Panc1 (cell line): Measurements from ENCODE around the gene CNNM1.

Experiments
- POLR2AphosphoS5 ChIP-seq: IDR thresholded peaks from 2 replicates; pipeline ENCODE4 v1.6.1; 2012; ENCODE audit warnings: mild to moderate bottlenecking, low read depth, low read length, moderate library complexity
- SIN3A ChIP-seq: IDR thresholded peaks from 2 replicates; pipeline ENCODE4 v1.6.1; 2012; ENCODE audit warnings: low read depth, mild to moderate bottlenecking, low read length, moderate library complexity, borderline replicate concordance; ENCODE audit not compliant: insufficient read depth
- TCF7L2 ChIP-seq: IDR thresholded peaks from 2 replicates; pipeline ENCODE4 v1.6.1; 2011; ENCODE audit warnings: mild to moderate bottlenecking, low read depth, low read length, inconsistent platforms
- TF ChIP-seq, protein P1 (sequence below): fragments of 450-650 bp; IDR thresholded peaks from 2 replicates; pipeline ENCODE4 v1.5.1; 2017; ENCODE audit warnings: mild to moderate bottlenecking

GRCh38 chr10:99369551-99369950 lies 40.4 kb downstream of the CNNM1 start:
- TF ChIP-seq, protein P1, sequence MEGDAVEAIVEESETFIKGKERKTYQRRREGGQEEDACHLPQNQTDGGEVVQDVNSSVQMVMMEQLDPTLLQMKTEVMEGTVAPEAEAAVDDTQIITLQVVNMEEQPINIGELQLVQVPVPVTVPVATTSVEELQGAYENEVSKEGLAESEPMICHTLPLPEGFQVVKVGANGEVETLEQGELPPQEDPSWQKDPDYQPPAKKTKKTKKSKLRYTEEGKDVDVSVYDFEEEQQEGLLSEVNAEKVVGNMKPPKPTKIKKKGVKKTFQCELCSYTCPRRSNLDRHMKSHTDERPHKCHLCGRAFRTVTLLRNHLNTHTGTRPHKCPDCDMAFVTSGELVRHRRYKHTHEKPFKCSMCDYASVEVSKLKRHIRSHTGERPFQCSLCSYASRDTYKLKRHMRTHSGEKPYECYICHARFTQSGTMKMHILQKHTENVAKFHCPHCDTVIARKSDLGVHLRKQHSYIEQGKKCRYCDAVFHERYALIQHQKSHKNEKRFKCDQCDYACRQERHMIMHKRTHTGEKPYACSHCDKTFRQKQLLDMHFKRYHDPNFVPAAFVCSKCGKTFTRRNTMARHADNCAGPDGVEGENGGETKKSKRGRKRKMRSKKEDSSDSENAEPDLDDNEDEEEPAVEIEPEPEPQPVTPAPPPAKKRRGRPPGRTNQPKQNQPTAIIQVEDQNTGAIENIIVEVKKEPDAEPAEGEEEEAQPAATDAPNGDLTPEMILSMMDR = no peak
- TF ChIP-seq TCF7L2 (no peak), POLR2AphosphoS5 (no peak), SIN3A (no peak)
